Stomach (tissue), 4 donors: Measurements from ENCODE around the gene TTN.

ENCODE experiments used
- POLR2A ChIP-seq, 4 donors: fragments of 450-650 bp; IDR thresholded peaks; one replicate each; pipeline ENCODE4 v1.6.1; 2016; ENCODE audit warnings: antibody characterized with exemption in 4 of 4, control low read depth in 2 of 4, mild to moderate bottlenecking in 1 of 4, moderate library complexity in 1 of 4
- POLR2AphosphoS5 ChIP-seq, 3 donors: sonication (generic); formaldehyde crosslinking; IDR thresholded peaks; one replicate each; pipeline ENCODE4 v1.6.1; 2016; ENCODE audit warnings: antibody characterized with exemption in 3 of 3
- TF ChIP-seq, protein P1 (sequence below), 7 experiments: fragments of 450-650 bp in 4 of 7; fragments of 200-600 bp in 3 of 7; sonication (generic) in 3 of 7; IDR thresholded peaks; one replicate each; pipeline ENCODE4 v1.5.1; 2016 to 2019; ENCODE audit warnings: antibody characterized with exemption in 7 of 7, control low read depth in 2 of 7, mild to moderate bottlenecking in 1 of 7

DNA sequence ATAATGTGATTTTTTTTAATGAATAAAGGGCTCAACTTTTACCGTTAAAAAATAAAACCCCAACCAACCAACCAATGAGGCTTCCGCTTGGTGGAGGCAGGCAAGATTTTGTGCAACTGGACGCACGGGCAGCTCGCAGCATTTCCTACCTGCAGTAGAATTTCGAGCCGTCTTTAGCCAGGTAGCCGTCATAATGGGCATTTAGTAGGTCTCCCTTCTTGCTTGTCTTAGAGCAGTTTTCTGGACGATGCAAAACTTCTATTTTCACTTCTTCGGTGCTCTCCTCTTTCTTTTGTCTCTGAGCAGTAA, 329.1 kb downstream of the TTN start:
- TF ChIP-seq, protein P1, sequence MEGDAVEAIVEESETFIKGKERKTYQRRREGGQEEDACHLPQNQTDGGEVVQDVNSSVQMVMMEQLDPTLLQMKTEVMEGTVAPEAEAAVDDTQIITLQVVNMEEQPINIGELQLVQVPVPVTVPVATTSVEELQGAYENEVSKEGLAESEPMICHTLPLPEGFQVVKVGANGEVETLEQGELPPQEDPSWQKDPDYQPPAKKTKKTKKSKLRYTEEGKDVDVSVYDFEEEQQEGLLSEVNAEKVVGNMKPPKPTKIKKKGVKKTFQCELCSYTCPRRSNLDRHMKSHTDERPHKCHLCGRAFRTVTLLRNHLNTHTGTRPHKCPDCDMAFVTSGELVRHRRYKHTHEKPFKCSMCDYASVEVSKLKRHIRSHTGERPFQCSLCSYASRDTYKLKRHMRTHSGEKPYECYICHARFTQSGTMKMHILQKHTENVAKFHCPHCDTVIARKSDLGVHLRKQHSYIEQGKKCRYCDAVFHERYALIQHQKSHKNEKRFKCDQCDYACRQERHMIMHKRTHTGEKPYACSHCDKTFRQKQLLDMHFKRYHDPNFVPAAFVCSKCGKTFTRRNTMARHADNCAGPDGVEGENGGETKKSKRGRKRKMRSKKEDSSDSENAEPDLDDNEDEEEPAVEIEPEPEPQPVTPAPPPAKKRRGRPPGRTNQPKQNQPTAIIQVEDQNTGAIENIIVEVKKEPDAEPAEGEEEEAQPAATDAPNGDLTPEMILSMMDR (IDR thresholded peaks at IDR 0.05), result no peak
- TF ChIP-seq POLR2A (IDR thresholded peaks at IDR 0.05) (no peak), POLR2AphosphoS5 (IDR thresholded peaks at IDR 0.05) (no peak)
